ENCODE results near the gene RNF212. TPM values are rescaled to one million over a fixed set of nuclear protein-coding genes. Genes with fewer than 3 reads are reported as not detected.
A peak's percentile ranks its signal among the peaks of the same experiment; 100 is the strongest.

The RNF212 gene
- total and polyA plus RNA-seq, 2 of the 13 experiments (the other 11 are each of a cell fraction or from before 2014, with no cell fraction given): not detected

GRCh38 chr4:1150875-1151274 lies 37.5 kb upstream of the RNF212 start:
- WGBS (ENCODE audit: low lambda C conversion rate): no CpG with 5 or more reads among the region's 3 CpGs

DNA sequence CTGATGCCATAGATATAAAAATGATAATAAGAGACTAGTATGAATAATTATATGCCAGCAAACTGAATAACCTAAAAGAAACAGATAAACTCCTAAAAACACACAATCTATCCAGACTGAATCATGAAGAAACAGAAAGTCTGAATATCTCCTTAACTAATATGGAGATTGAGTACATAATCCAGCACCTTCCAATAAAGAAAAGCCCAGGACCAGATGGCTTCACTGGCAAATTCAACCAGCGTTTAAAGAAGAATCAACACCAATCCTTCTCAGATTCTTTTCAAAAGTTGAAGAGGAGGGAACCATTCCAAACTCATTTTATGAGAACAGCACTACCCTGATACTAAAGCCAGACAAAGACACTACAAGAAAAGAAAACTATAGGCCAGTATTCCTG lies 26.5 kb upstream of the RNF212 start:
- CTCF ChIA-PET (ENCODE audit: low intra/inter-chr PET ratio, low total read pairs): no interaction called here
- H3K4me3 ChIP-seq (replicated peaks in 1 of 3; ENCODE audit: insufficient read depth in 1 of 3, low read depth in 2 of 3, low read length in 3 of 3): no peak overlapping the region
- no peaks in the 10 kb centered on the region for H4K20me1 ChIP-seq (ENCODE audit: insufficient read depth, low read length)
- no peaks in the 10 kb centered on the region for H3K79me2 ChIP-seq (ENCODE audit: insufficient read depth, low read length)
- DNase-seq (ENCODE audit: low spot score): no peak
- no peak overlapping the region for H3K4me2 ChIP-seq (ENCODE audit: low read depth, low read length)
- no peak overlapping the region for H2AFZ ChIP-seq (ENCODE audit: low read length)
- H3K9me3 ChIP-seq (ENCODE audit: low read length): no peaks in the 10 kb centered on the region
- no TSS peak for BruUV-seq (replicated peaks)
- H3K27ac ChIP-seq (ENCODE audit: extremely low read length, insufficient read depth, low read length): no peak overlapping the region
- H3K36me3 ChIP-seq (replicated peaks in 1 of 2; ENCODE audit: control insufficient read depth in 1 of 2, insufficient read depth in 2 of 2, low read length in 2 of 2): no peaks in the 10 kb centered on the region
- no peaks in the 10 kb centered on the region for H3K4me1 ChIP-seq (ENCODE audit: insufficient read depth, low read length)
- POLR2A ChIA-PET: no interaction called here
- no peak overlapping the region for H3K9ac ChIP-seq (ENCODE audit: insufficient read depth, low read depth, low read length)
- in situ Hi-C loops (cut with HindIII; ENCODE audit: extremely low pct_ligation_motif_present, low pct_unique_long_range_greater_than_20kb): no loop called here
- 4% methylated on average over 1 of the region's 1 CpG for WGBS (ENCODE audit: low lambda C conversion rate)
- FAIRE-seq: no peak
- TF ChIP-seq RFX1 (IDR thresholded peaks at IDR 0.05): no peak
- no peak for ATAC-seq
- intact Hi-C loops (cut with micrococcal nuclease; ENCODE audit: unreplicated experiment): no loop called here
- peaks cover 2 to 12% of the 10 kb centered on the region in 2 experiments; a peak in 2 of 5 replicates for H3K27me3 ChIP-seq (ENCODE audit: control insufficient read depth in 1 of 2, insufficient read depth in 2 of 2, low read length in 2 of 2)

More at GRCh38 chr4:1150875-1151274, 37.5 kb upstream of the RNF212 start:
- CTCF ChIA-PET (ENCODE audit: low intra/inter-chr PET ratio, low total read pairs): no interaction called here
- Histone ChIP-seq H3K36me3 (replicated peaks in 1 of 2; ENCODE audit: control insufficient read depth in 1 of 2, insufficient read depth in 2 of 2, low read length in 2 of 2) (no peaks in the 10 kb centered on the region), H3K9ac (ENCODE audit: insufficient read depth, low read depth, low read length) (no peak overlapping the region), H2AFZ (ENCODE audit: low read length) (no peak overlapping the region), H3K4me3 (replicated peaks in 1 of 3; ENCODE audit: insufficient read depth in 1 of 3, low read depth in 2 of 3, low read length in 3 of 3) (no peak overlapping the region), H3K4me1 (ENCODE audit: insufficient read depth, low read length) (peaks cover 18% of the 10 kb centered on the region), H3K9me3 (ENCODE audit: low read length) (no peaks in the 10 kb centered on the region), H3K4me2 (ENCODE audit: low read depth, low read length) (no peak overlapping the region), H3K79me2 (ENCODE audit: insufficient read depth, low read length) (no peaks in the 10 kb centered on the region), H3K27me3 (ENCODE audit: control insufficient read depth in 1 of 2, insufficient read depth in 2 of 2, low read length in 2 of 2) (peaks cover 7 to 42% of the 10 kb centered on the region in 2 experiments; a peak in 4 of 5 replicates), H3K27ac (ENCODE audit: extremely low read length, insufficient read depth, low read length) (no peak overlapping the region), H4K20me1 (ENCODE audit: insufficient read depth, low read length) (no peaks in the 10 kb centered on the region)
- FAIRE-seq: no peak
- in situ Hi-C loops (cut with HindIII; ENCODE audit: extremely low pct_ligation_motif_present, low pct_unique_long_range_greater_than_20kb) (no loop called here), intact Hi-C loops (cut with micrococcal nuclease; ENCODE audit: unreplicated experiment) (no loop called here)
- TF ChIP-seq ZNF572 (CRISPR knock-in tag; IDR thresholded peaks at IDR 0.05) (no peak), ZNF543 (CRISPR knock-in tag; IDR thresholded peaks at IDR 0.05) (no peak), SNAPC2 (CRISPR knock-in tag; IDR thresholded peaks at IDR 0.05) (no peak), IRF2 (CRISPR knock-in tag; IDR thresholded peaks at IDR 0.05) (no peak)
- peak; percentile 45 for ATAC-seq
- no TSS peak for BruUV-seq (replicated peaks)
- POLR2A ChIA-PET: no interaction called here
- no peak for DNase-seq (ENCODE audit: low spot score)

Data from HepG2 (cell line).